ENCODE results near the gene NUDC. TPM values are rescaled to one million over a fixed set of nuclear protein-coding genes. Genes with fewer than 3 reads are reported as not detected.

NUDC gene
- total and polyA plus RNA-seq, 9 of the 15 experiments (the other 6 are each of a cell fraction or from before 2014, with no cell fraction given): 9.8 to 234 (median 149) TPM

DNA sequence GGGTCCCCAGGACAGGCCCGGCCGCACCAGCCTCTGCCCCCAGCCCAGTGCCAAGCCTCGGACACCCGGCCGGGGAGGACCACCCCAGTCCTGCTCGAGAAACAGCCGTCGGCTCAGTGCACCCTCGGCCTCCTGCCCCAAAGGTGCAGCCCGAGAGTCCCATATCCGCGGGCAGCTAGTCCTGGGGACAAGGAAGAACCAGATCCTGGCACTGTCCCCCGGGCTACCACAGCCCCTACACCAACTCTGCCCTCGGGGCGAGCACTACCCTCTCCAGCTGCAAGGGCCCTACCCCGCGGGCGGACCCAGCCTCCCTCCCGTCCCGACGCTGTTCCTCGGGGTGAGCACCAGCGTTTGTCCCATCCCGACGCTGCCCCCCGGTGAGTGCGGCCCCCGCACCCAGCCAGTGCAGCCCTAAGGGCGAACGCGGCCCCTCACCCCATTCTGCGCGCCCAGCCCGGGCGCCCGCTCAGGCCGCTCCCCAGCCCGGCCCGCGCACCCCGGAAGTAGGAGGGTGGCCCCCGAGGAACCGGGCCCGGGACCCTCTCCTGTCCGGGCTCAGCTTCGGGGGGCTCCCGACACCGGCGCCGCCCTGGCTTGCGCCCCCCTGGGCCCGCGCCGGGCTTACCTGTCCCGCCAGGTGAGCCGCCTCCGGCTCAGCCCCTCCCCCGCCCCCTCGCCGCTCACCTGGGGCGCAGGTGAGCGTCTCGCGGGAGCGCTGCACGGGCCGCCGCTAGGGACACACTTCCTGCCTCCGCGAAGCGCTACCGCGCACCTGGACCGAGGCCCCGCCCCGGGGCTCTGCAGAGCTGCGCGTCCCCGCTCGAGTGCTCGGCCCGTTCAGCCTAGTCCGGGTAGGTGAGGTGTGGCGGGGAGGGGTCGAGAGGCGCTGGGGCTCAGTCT, 38.4 kb downstream of the NUDC start, which contains the start of gene KDF1 (continued):
- TF ChIP-seq, protein P1, sequence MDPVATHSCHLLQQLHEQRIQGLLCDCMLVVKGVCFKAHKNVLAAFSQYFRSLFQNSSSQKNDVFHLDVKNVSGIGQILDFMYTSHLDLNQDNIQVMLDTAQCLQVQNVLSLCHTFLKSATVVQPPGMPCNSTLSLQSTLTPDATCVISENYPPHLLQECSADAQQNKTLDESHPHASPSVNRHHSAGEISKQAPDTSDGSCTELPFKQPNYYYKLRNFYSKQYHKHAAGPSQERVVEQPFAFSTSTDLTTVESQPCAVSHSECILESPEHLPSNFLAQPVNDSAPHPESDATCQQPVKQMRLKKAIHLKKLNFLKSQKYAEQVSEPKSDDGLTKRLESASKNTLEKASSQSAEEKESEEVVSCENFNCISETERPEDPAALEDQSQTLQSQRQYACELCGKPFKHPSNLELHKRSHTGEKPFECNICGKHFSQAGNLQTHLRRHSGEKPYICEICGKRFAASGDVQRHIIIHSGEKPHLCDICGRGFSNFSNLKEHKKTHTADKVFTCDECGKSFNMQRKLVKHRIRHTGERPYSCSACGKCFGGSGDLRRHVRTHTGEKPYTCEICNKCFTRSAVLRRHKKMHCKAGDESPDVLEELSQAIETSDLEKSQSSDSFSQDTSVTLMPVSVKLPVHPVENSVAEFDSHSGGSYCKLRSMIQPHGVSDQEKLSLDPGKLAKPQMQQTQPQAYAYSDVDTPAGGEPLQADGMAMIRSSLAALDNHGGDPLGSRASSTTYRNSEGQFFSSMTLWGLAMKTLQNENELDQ (CRISPR knock-in tag; IDR thresholded peaks at IDR 0.05; ENCODE audit: borderline replicate concordance): no peak
- no peak for TF ChIP-seq POLR2A (conservative IDR thresholded peaks at IDR 0.05)
- TF ChIP-seq CREM (IDR thresholded peaks at IDR 0.05; ENCODE audit: low read depth): no peak
- TF ChIP-seq NR2C2 (CRISPR knock-in tag; IDR thresholded peaks at IDR 0.05): no peak
- TF ChIP-seq NR2C2 (tag; IDR thresholded peaks at IDR 0.05): no peak
- no peak for TF ChIP-seq ZNF668 (CRISPR knock-in tag; IDR thresholded peaks at IDR 0.05)
- TF ChIP-seq ZNF3 (CRISPR knock-in tag; IDR thresholded peaks at IDR 0.05): no peak
- TF ChIP-seq U2AF1 (optimal IDR thresholded peaks at IDR 0.05; ENCODE audit: low read depth, low read length): peak; percentile 53
- no peak for TF ChIP-seq PHB2 (IDR thresholded peaks at IDR 0.05; ENCODE audit: low read depth)
- TF ChIP-seq RBM39 (optimal IDR thresholded peaks at IDR 0.05; ENCODE audit: low read depth, low read length): no peak
- TF ChIP-seq POLR3A (IDR thresholded peaks at IDR 0.05; ENCODE audit: borderline replicate concordance, extremely low read depth, insufficient read depth, insufficient read length): no peak
- TF ChIP-seq KLF10 (CRISPR knock-in tag; IDR thresholded peaks at IDR 0.05): no peak
- TF ChIP-seq, protein P2, sequence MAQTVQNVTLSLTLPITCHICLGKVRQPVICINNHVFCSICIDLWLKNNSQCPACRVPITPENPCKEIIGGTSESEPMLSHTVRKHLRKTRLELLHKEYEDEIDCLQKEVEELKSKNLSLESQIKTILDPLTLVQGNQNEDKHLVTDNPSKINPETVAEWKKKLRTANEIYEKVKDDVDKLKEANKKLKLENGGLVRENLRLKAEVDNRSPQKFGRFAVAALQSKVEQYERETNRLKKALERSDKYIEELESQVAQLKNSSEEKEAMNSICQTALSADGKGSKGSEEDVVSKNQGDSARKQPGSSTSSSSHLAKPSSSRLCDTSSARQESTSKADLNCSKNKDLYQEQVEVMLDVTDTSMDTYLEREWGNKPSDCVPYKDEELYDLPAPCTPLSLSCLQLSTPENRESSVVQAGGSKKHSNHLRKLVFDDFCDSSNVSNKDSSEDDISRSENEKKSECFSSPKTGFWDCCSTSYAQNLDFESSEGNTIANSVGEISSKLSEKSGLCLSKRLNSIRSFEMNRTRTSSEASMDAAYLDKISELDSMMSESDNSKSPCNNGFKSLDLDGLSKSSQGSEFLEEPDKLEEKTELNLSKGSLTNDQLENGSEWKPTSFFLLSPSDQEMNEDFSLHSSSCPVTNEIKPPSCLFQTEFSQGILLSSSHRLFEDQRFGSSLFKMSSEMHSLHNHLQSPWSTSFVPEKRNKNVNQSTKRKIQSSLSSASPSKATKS (CRISPR knock-in tag; IDR thresholded peaks at IDR 0.05): no peak
- peak; percentile 98 for TF ChIP-seq MTA3 (IDR thresholded peaks at IDR 0.05; ENCODE audit: borderline replicate concordance)
- TF ChIP-seq TFAM (CRISPR knock-in tag; conservative IDR thresholded peaks at IDR 0.05): no peak
- peak; percentile 66 for TF ChIP-seq RBM22 (IDR thresholded peaks at IDR 0.05; ENCODE audit: low read depth, low read length, poor library complexity, severe bottlenecking)
- no peak for TF ChIP-seq MBD2 (IDR thresholded peaks at IDR 0.05; ENCODE audit: borderline replicate concordance, low read depth)
- TF ChIP-seq, protein P3, sequence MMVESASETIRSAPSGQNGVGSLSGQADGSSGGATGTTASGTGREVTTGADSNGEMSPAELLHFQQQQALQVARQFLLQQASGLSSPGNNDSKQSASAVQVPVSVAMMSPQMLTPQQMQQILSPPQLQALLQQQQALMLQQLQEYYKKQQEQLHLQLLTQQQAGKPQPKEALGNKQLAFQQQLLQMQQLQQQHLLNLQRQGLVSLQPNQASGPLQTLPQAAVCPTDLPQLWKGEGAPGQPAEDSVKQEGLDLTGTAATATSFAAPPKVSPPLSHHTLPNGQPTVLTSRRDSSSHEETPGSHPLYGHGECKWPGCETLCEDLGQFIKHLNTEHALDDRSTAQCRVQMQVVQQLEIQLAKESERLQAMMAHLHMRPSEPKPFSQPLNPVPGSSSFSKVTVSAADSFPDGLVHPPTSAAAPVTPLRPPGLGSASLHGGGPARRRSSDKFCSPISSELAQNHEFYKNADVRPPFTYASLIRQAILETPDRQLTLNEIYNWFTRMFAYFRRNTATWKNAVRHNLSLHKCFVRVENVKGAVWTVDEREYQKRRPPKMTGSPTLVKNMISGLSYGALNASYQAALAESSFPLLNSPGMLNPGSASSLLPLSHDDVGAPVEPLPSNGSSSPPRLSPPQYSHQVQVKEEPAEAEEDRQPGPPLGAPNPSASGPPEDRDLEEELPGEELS (CRISPR knock-in tag; IDR thresholded peaks at IDR 0.05; ENCODE audit: borderline replicate concordance): no peak
- TF ChIP-seq HDAC1 (IDR thresholded peaks at IDR 0.05): no peak
- TF ChIP-seq, protein P4, sequence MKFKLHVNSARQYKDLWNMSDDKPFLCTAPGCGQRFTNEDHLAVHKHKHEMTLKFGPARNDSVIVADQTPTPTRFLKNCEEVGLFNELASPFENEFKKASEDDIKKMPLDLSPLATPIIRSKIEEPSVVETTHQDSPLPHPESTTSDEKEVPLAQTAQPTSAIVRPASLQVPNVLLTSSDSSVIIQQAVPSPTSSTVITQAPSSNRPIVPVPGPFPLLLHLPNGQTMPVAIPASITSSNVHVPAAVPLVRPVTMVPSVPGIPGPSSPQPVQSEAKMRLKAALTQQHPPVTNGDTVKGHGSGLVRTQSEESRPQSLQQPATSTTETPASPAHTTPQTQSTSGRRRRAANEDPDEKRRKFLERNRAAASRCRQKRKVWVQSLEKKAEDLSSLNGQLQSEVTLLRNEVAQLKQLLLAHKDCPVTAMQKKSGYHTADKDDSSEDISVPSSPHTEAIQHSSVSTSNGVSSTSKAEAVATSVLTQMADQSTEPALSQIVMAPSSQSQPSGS (CRISPR knock-in tag; IDR thresholded peaks at IDR 0.05): no peak
- TF ChIP-seq CBX2 (IDR thresholded peaks at IDR 0.05; ENCODE audit: insufficient read depth, low read length, poor library complexity, severe bottlenecking): no peak
